SK-N-SH (cell line): ENCODE results near the gene CLCN5. TPM values are rescaled to one million over a fixed set of nuclear protein-coding genes. Genes with fewer than 3 reads are reported as not detected.
"Not testable (repeated sequence)": the region's sequence is repeated elsewhere in the genome, so short reads cannot be mapped to it uniquely, and the experiment has no call there.

Experiments used
- CTCF ChIA-PET: fragments of 300-600, 350-600 bp; formaldehyde crosslinking; extraction: SDS; loops from one replicate; lab custom pipeline; 2021; lab: Yijun Ruan, JAX
- POLR2A ChIA-PET: fragments of 350-600 bp; sonication (Branson Sonifier 250); formaldehyde crosslinking; extraction: SDS; loops from one replicate; lab custom pipeline; 2020; ENCODE audit warnings: antibody characterized with exemption, inconsistent platforms; lab: Yijun Ruan, JAX
- DNase-seq: peaks from one replicate; pipeline ENCODE4 v3.0.0; 2012
- H2AFZ ChIP-seq: fragments of 200-600 bp; sonication (generic); 2 replicates; pipeline ENCODE4 v1.8.1; 2016; ENCODE audit warnings: antibody characterized with exemption, mild to moderate bottlenecking, low read depth
- H3F3A ChIP-seq: fragments of 200-600 bp; sonication (generic); replicated peaks from 2 replicates; pipeline ENCODE3; 2016; ENCODE audit warnings: antibody characterized with exemption, mild to moderate bottlenecking; ENCODE audit not compliant: insufficient read depth
- H3K27ac ChIP-seq, 2 experiments: fragments of 200-500 bp in 1 of 2; fragments of 200-600 bp in 1 of 2; sonication (Bioruptor generic) in 1 of 2; sonication (generic), shearing (Covaris generic) in 1 of 2; 2 replicates each; pipeline versions ENCODE4 v1.5.1 to v1.6.1; 2014 to 2016; ENCODE audit warnings: low read depth in 2 of 2, inconsistent platforms in 1 of 2, low read length in 1 of 2, mild to moderate bottlenecking in 1 of 2, mixed read lengths in 1 of 2
- H3K27me3 ChIP-seq: fragments of 200-600 bp; sonication (generic), shearing (Covaris generic); 2 replicates; pipeline ENCODE4 v1.6.1; 2016; ENCODE audit warnings: mixed run types; ENCODE audit not compliant: insufficient read depth
- H3K36me3 ChIP-seq, 2 experiments: fragments of 200-500 bp in 1 of 2; fragments of 200-600 bp in 1 of 2; sonication (Bioruptor generic) in 1 of 2; sonication (generic) in 1 of 2; replicated peaks in 1 of 2; 2 replicates each; pipeline versions ENCODE3 to v1.5.1; 2014 to 2016; ENCODE audit warnings: low read length in 1 of 2, mild to moderate bottlenecking in 1 of 2; ENCODE audit not compliant: insufficient read depth in 2 of 2, control insufficient read depth in 1 of 2
- H3K4me1 ChIP-seq, 2 experiments: fragments of 200-500 bp in 1 of 2; fragments of 200-600 bp in 1 of 2; sonication (Bioruptor generic) in 1 of 2; sonication (generic), shearing (Covaris generic) in 1 of 2; 2 replicates each; pipeline versions ENCODE4 v1.5.1 to v1.6.1; 2014 to 2016; ENCODE audit warnings: low read depth in 1 of 2, low read length in 1 of 2, mixed run types in 1 of 2; ENCODE audit not compliant: insufficient read depth in 2 of 2, control insufficient read depth in 1 of 2
- H3K4me2 ChIP-seq: fragments of 200-600 bp; sonication (generic), shearing (Covaris generic); 2 replicates; pipeline ENCODE4 v1.6.1; 2017; ENCODE audit warnings: mixed run types
- H3K4me3 ChIP-seq, 2 experiments: fragments of 200-500 bp in 1 of 2; fragments of 200-600 bp in 1 of 2; sonication (Bioruptor generic) in 1 of 2; sonication (generic), shearing (Covaris generic) in 1 of 2; 2 replicates each; pipeline versions ENCODE4 v1.5.1 to v1.8.1; 2014 to 2016; ENCODE audit warnings: low read depth in 2 of 2, inconsistent platforms in 1 of 2, low read length in 1 of 2, mild to moderate bottlenecking in 1 of 2, mixed read lengths in 1 of 2, moderate library complexity in 1 of 2
- H3K79me2 ChIP-seq: fragments of 200-600 bp; sonication (generic); 2 replicates; pipeline ENCODE4 v1.8.1; 2017; ENCODE audit warnings: mild to moderate bottlenecking; ENCODE audit not compliant: insufficient read depth
- H3K9ac ChIP-seq: fragments of 200-600 bp; sonication (generic); 2 replicates; pipeline ENCODE4 v1.6.1; 2017; ENCODE audit warnings: mixed run types
- H3K9me2 ChIP-seq: fragments of 200-600 bp; sonication (generic); 2 replicates; pipeline ENCODE4 v1.6.1; 2017; ENCODE audit warnings: mixed run types
- H3K9me3 ChIP-seq: fragments of 200-600 bp; sonication (generic); 2 replicates; pipeline ENCODE4 v1.6.1; 2017; ENCODE audit warnings: mixed run types, mild to moderate bottlenecking, moderate library complexity
- H4K20me1 ChIP-seq: fragments of 200-600 bp; sonication (generic); 2 replicates; pipeline ENCODE4 v1.6.1; 2017; ENCODE audit warnings: mild to moderate bottlenecking, mixed run types; ENCODE audit not compliant: insufficient read depth
- CHD2 ChIP-seq: fragments of 150-350 bp; IDR thresholded peaks from 2 replicates; pipeline ENCODE4 v1.6.1; 2018; ENCODE audit warnings: low read length; ENCODE audit not compliant: partially characterized antibody
- CTCF ChIP-seq: fragments of 200-600 bp; sonication (generic); IDR thresholded peaks from 2 replicates; pipeline ENCODE4 v1.6.1; 2017; ENCODE audit warnings: antibody characterized with exemption, mild to moderate bottlenecking, moderate library complexity
- EZH2phosphoT487 ChIP-seq: fragments of 200-600 bp; sonication (generic); IDR thresholded peaks from 2 replicates; pipeline ENCODE4 v1.6.1; 2017; ENCODE audit warnings: low read depth, mixed run types, mild to moderate bottlenecking, antibody characterized with exemption, moderate library complexity, borderline replicate concordance
- FOSL2 ChIP-seq: IDR thresholded peaks from 2 replicates; pipeline ENCODE4 v1.4.0; 2012; ENCODE audit warnings: low read depth, mild to moderate bottlenecking, moderate library complexity, borderline replicate concordance
- FOXJ3 ChIP-seq: sonication (generic); formaldehyde crosslinking; IDR thresholded peaks from 2 replicates; pipeline ENCODE4 v1.5.1; 2020; ENCODE audit warnings: mild to moderate bottlenecking, missing genetic modification reagents
- FOXM1 ChIP-seq: IDR thresholded peaks from 2 replicates; pipeline ENCODE4 v1.4.0; 2012; ENCODE audit warnings: low read depth, mild to moderate bottlenecking
- GABPA ChIP-seq: IDR thresholded peaks from 2 replicates; pipeline ENCODE4 v1.4.0; 2012; ENCODE audit warnings: low read depth, mild to moderate bottlenecking
- JUND ChIP-seq: IDR thresholded peaks from 2 replicates; pipeline ENCODE4 v1.4.0; 2012
- MAX ChIP-seq: IDR thresholded peaks from 2 replicates; pipeline ENCODE4 v1.4.0; 2012; ENCODE audit warnings: low read depth
- MEF2A ChIP-seq: IDR thresholded peaks from 2 replicates; pipeline ENCODE4 v1.4.0; 2012; ENCODE audit warnings: low read depth, borderline replicate concordance
- MXI1 ChIP-seq: IDR thresholded peaks from 2 replicates; pipeline ENCODE4 v1.6.1; 2012; ENCODE audit warnings: mild to moderate bottlenecking, low read depth, low read length, improper control_type of control experiment
- NRF1 ChIP-seq: IDR thresholded peaks from 2 replicates; pipeline ENCODE4 v1.6.1; 2012; ENCODE audit warnings: low read depth, mild to moderate bottlenecking, low read length
- RCOR1 ChIP-seq: fragments of 150-350 bp; IDR thresholded peaks from 2 replicates; pipeline ENCODE4 v1.6.1; 2017; ENCODE audit warnings: antibody characterized with exemption, low read length
- REST ChIP-seq: IDR thresholded peaks from 2 replicates; pipeline ENCODE4 v1.6.1; 2012; ENCODE audit warnings: mild to moderate bottlenecking, low read depth, low read length, moderate library complexity
- RFX5 ChIP-seq: IDR thresholded peaks from 2 replicates; pipeline ENCODE4 v1.6.1; 2012; ENCODE audit warnings: mild to moderate bottlenecking, improper control_type of control experiment, low read length
- RXRA ChIP-seq: IDR thresholded peaks from 2 replicates; pipeline ENCODE4 v1.4.0; 2012; ENCODE audit warnings: low read depth, mild to moderate bottlenecking, borderline replicate concordance
- TAF1 ChIP-seq: IDR thresholded peaks from 2 replicates; pipeline ENCODE4 v1.6.1; 2012; ENCODE audit warnings: low read depth, mild to moderate bottlenecking, low read length, moderate library complexity, borderline replicate concordance
- TEAD4 ChIP-seq: IDR thresholded peaks from 2 replicates; pipeline ENCODE4 v1.4.0; 2012; ENCODE audit warnings: mild to moderate bottlenecking, borderline replicate concordance; ENCODE audit not compliant: insufficient read depth
- WGBS: methylation state at CpG from one replicate; pipeline ENCODE4 v1.1.6; 2017; ENCODE audit warnings: low lambda C conversion rate; 5-methylcytosine and 5-hydroxymethylcytosine counted together
- polyA plus RNA-seq, 3 experiments: library from polyadenylated mRNA; depleted of rRNA; stranded (reverse); fragments of >200 nt; gene quantifications; 2 replicates each; pipeline ENCODE4 v1.2.3, GENCODE V29; 2012

Gene CLCN5
- polyA plus RNA-seq, 1 of the 3 experiments (the other 2 are of a cell fraction), result 1.7 TPM

- no peak overlapping the region for H3K9ac ChIP-seq
- ChIA-PET POLR2A (no interaction called here), CTCF (interaction anchor here (0.9 kb wide), 1 partner anchor 11 kb away, joined by 3 read pairs; no protein-coding TSS in a partner anchor)
- no peak overlapping the region for H3K4me2 ChIP-seq
- TF ChIP-seq FOXM1, result no peak
- no peak for TF ChIP-seq MXI1
- no peak for TF ChIP-seq NRF1
- TF ChIP-seq FOXJ3, result no peak
- H3F3A ChIP-seq, result no peaks in the 10 kb centered on the region
- H4K20me1 ChIP-seq, result no peaks in the 10 kb centered on the region
- H2AFZ ChIP-seq, result no peak overlapping the region
- H3K9me2 ChIP-seq, result no peaks in the 10 kb centered on the region
- no peaks in the 10 kb centered on the region for H3K36me3 ChIP-seq
- H3K27ac ChIP-seq, result no peak overlapping the region
- no peak overlapping the region for H3K4me3 ChIP-seq
- H3K27me3 ChIP-seq, result no peaks in the 10 kb centered on the region
- 50% methylated on average over 2 of the region's 2 CpGs for WGBS
- H3K79me2 ChIP-seq, result no peaks in the 10 kb centered on the region
- H3K4me1 ChIP-seq, result no peaks in the 10 kb centered on the region; a peak in 1 of 4 replicates
- DNase-seq, result no peak
- H3K9me3 ChIP-seq, result no peaks in the 10 kb centered on the region
Observed at GRCh38 chrX:50003927-50004326, 81.5 kb downstream of the CLCN5 start.

- H3K79me2 ChIP-seq, H3K36me3 ChIP-seq, H3K4me3 ChIP-seq, H2AFZ ChIP-seq, H3K27me3 ChIP-seq, H4K20me1 ChIP-seq, CTCF ChIA-PET, POLR2A ChIA-PET, H3K27ac ChIP-seq, H3K4me2 ChIP-seq, H3K9ac ChIP-seq, H3K9me2 ChIP-seq, H3K9me3 ChIP-seq, H3K4me1 ChIP-seq, H3F3A ChIP-seq, DNase-seq: not testable (repeated sequence)
- 9% methylated on average over 5 of the region's 5 CpGs for WGBS
Observed at GRCh38 chrX:50025591-50025990, 103.2 kb downstream of the CLCN5 start.

GRCh38 chrX:50035126-50035525 is 112.7 kb downstream of the CLCN5 start:
- DNase-seq, result no peak
- H3F3A ChIP-seq, result no peaks in the 10 kb centered on the region
- H3K27me3 ChIP-seq, result no peaks in the 10 kb centered on the region
- H3K9ac ChIP-seq, result no peak overlapping the region
- no peaks in the 10 kb centered on the region for H3K36me3 ChIP-seq
- no peak overlapping the region for H3K27ac ChIP-seq
- no peak for TF ChIP-seq FOXM1
- TF ChIP-seq GABPA, result no peak
- TF ChIP-seq CHD2, result no peak
- no peak for TF ChIP-seq RCOR1
- TF ChIP-seq TAF1, result no peak
- no peak for TF ChIP-seq MAX
- TF ChIP-seq FOSL2, result no peak
- TF ChIP-seq TEAD4, result no peak
- TF ChIP-seq MXI1, result no peak
- no peak for TF ChIP-seq EZH2phosphoT487
- TF ChIP-seq RXRA, result no peak
- no peak for TF ChIP-seq JUND
- no peak for TF ChIP-seq REST
- TF ChIP-seq RFX5, result no peak
- no peak for TF ChIP-seq MEF2A
- TF ChIP-seq CTCF, result no peak
- POLR2A ChIA-PET, result no interaction called here
- no peak overlapping the region for H3K4me2 ChIP-seq
- no peaks in the 10 kb centered on the region for H3K9me3 ChIP-seq
- H3K9me2 ChIP-seq, result no peaks in the 10 kb centered on the region
- H3K79me2 ChIP-seq, result no peaks in the 10 kb centered on the region
- CTCF ChIA-PET, result no interaction called here
- no peak overlapping the region for H3K4me3 ChIP-seq
- no peaks in the 10 kb centered on the region for H4K20me1 ChIP-seq
- H3K4me1 ChIP-seq, result no peaks in the 10 kb centered on the region
- H2AFZ ChIP-seq, result no peak overlapping the region
